Measurements from ENCODE around the gene ZNF14. TPM values are rescaled to one million over a fixed set of nuclear protein-coding genes. Genes with fewer than 3 reads are reported as not detected.

ZNF14 gene
- total RNA-seq, 1 experiment from 2014 or later, result 4.9 TPM

GRCh38 chr19:19749117-19749907, 16.4 kb upstream of the ZNF14 start:
- 0 out of 2 replicates have a peak, but pooled peaks cover 3% of the 10 kb centered on the region for H3K9me3 ChIP-seq
- BruUV-seq (replicated peaks), result no TSS peak
- H3K4me3 ChIP-seq (ENCODE audit: low read depth, low read length), result no peak overlapping the region
- H3K4me1 ChIP-seq, result no peaks in the 10 kb centered on the region
- TF ChIP-seq CTCF (IDR thresholded peaks at IDR 0.05; ENCODE audit: insufficient read depth in 1 of 2, low read depth in 1 of 2, low read length in 1 of 2, severe bottlenecking in 1 of 2, unreplicated experiment in 1 of 2), result no peak
- Mint-ChIP-seq H3K4me3 (ENCODE audit: unreplicated experiment) (no peak overlapping the region), H3K4me1 (ENCODE audit: low read depth, unreplicated experiment) (no peaks in the 10 kb centered on the region), H3K27me3 (ENCODE audit: insufficient read depth, unreplicated experiment) (no peaks in the 10 kb centered on the region), H3K9me3 (ENCODE audit: unreplicated experiment) (peaks cover 4% of the 10 kb centered on the region), H3K36me3 (ENCODE audit: insufficient read depth, unreplicated experiment) (no peaks in the 10 kb centered on the region), H3K27ac (ENCODE audit: unreplicated experiment) (no peak overlapping the region)
- H3K27me3 ChIP-seq (replicated peaks; ENCODE audit: control insufficient read depth, insufficient read depth, low read length), result no peaks in the 10 kb centered on the region
- intact Hi-C loops (cut with micrococcal nuclease; ENCODE audit: unreplicated experiment), result no loop called here
- DNase-seq, result no peak
- H3K36me3 ChIP-seq (ENCODE audit: control insufficient read depth, insufficient read depth, low read length), result no peaks in the 10 kb centered on the region
- POLR2A ChIA-PET, result interaction anchor here (0.5 kb wide), 1 partner anchor 16 kb away, joined by 3 read pairs; the partner anchor contains the start of gene ZNF14
- CTCF ChIA-PET, result no interaction called here

GRCh38 chr19:19748249-19748938, 15.5 kb upstream of the ZNF14 start:
- H3K4me3 Mint-ChIP-seq (ENCODE audit: unreplicated experiment), result no peak overlapping the region
- intact Hi-C loops (cut with micrococcal nuclease; ENCODE audit: unreplicated experiment), result no loop called here
- no peak overlapping the region for H3K4me3 ChIP-seq (ENCODE audit: low read depth, low read length)
- ChIA-PET POLR2A (no interaction called here), CTCF (no interaction called here)
- 0 out of 2 replicates have a peak, but pooled peaks cover 3% of the 10 kb centered on the region for H3K9me3 ChIP-seq
- H3K27me3 ChIP-seq (replicated peaks; ENCODE audit: control insufficient read depth, insufficient read depth, low read length), result no peaks in the 10 kb centered on the region
- no peaks in the 10 kb centered on the region for H3K27me3 Mint-ChIP-seq (ENCODE audit: insufficient read depth, unreplicated experiment)
- no peaks in the 10 kb centered on the region for H3K4me1 ChIP-seq
- TF ChIP-seq CTCF (IDR thresholded peaks at IDR 0.05; ENCODE audit: insufficient read depth in 1 of 2, low read depth in 1 of 2, low read length in 1 of 2, severe bottlenecking in 1 of 2, unreplicated experiment in 1 of 2), result no peak
- BruUV-seq (replicated peaks), result no TSS peak
- H3K27ac Mint-ChIP-seq (ENCODE audit: unreplicated experiment), result no peak overlapping the region
- H3K36me3 ChIP-seq (ENCODE audit: control insufficient read depth, insufficient read depth, low read length), result no peaks in the 10 kb centered on the region
- peaks cover 11% of the 10 kb centered on the region for H3K9me3 Mint-ChIP-seq (ENCODE audit: unreplicated experiment)
- DNase-seq, result no peak
- no peaks in the 10 kb centered on the region for H3K36me3 Mint-ChIP-seq (ENCODE audit: insufficient read depth, unreplicated experiment)
- no peaks in the 10 kb centered on the region for H3K4me1 Mint-ChIP-seq (ENCODE audit: low read depth, unreplicated experiment)

- no peaks in the 10 kb centered on the region for H3K36me3 Mint-ChIP-seq (ENCODE audit: insufficient read depth, unreplicated experiment)
- peaks cover 11% of the 10 kb centered on the region for H3K9me3 Mint-ChIP-seq (ENCODE audit: unreplicated experiment)
- H3K9me3 ChIP-seq, result 0 out of 2 replicates have a peak, but pooled peaks cover 3% of the 10 kb centered on the region
- DNase-seq, result no peak
- H3K4me1 Mint-ChIP-seq (ENCODE audit: low read depth, unreplicated experiment), result no peaks in the 10 kb centered on the region
- H3K4me3 ChIP-seq (ENCODE audit: low read depth, low read length), result no peak overlapping the region
- H3K4me3 Mint-ChIP-seq (ENCODE audit: unreplicated experiment), result no peak overlapping the region
- H3K27me3 ChIP-seq (replicated peaks; ENCODE audit: control insufficient read depth, insufficient read depth, low read length), result no peaks in the 10 kb centered on the region
- H3K36me3 ChIP-seq (ENCODE audit: control insufficient read depth, insufficient read depth, low read length), result no peaks in the 10 kb centered on the region
- no peak for TF ChIP-seq CTCF (IDR thresholded peaks at IDR 0.05; ENCODE audit: insufficient read depth in 1 of 2, low read depth in 1 of 2, low read length in 1 of 2, severe bottlenecking in 1 of 2, unreplicated experiment in 1 of 2)
- H3K4me1 ChIP-seq, result no peaks in the 10 kb centered on the region
- POLR2A ChIA-PET, result no interaction called here
- BruUV-seq (replicated peaks), result no TSS peak
- CTCF ChIA-PET, result no interaction called here
- H3K27me3 Mint-ChIP-seq (ENCODE audit: insufficient read depth, unreplicated experiment), result no peaks in the 10 kb centered on the region
- no peak overlapping the region for H3K27ac Mint-ChIP-seq (ENCODE audit: unreplicated experiment)
- intact Hi-C loops (cut with micrococcal nuclease; ENCODE audit: unreplicated experiment), result no loop called here
Measured at GRCh38 chr19:19747357-19748220, 14.7 kb upstream of the ZNF14 start.

Measured in Caco-2 (cell line).